GM21723 (cell line): ENCODE results near the gene TADA2A.
A peak's percentile ranks its signal among the peaks of the same experiment; 100 is the strongest.

ENCODE experiments used
- ATAC-seq: cut with Tn5 transposase; IDR thresholded peaks from one replicate; pipeline ENCODE4 v1.9.1; 2021; ENCODE audit warnings: mild to moderate bottlenecking, moderate library complexity; ENCODE audit not compliant: unreplicated experiment

Gene TADA2A

GRCh38 chr17:37406635-37407461 lies at the start of gene TADA2A, which contains the start of gene ACACA:
Gene TADA2A (plus strand): TSS chr17:37406886. CDS start chr17:37411366, 4,480 bp downstream.
Gene ACACA (minus strand): TSS chr17:37406836. CDS start chr17:37406299, 537 bp downstream.
- ATAC-seq = peak; percentile 77

- ATAC-seq = peak; percentile 18
Measured at GRCh38 chr17:37358098-37358829, 48.4 kb upstream of the TADA2A start.

- ATAC-seq = peak; percentile 89
Measured at GRCh38 chr17:37358830-37359681, 47.6 kb upstream of the TADA2A start.

- ATAC-seq = no peak
Measured at GRCh38 chr17:37359682-37360188, 47.0 kb upstream of the TADA2A start.

GRCh38 chr17:37360632-37361031 lies 46.1 kb upstream of the TADA2A start:
- ATAC-seq = no peak

- no peak for ATAC-seq
Measured at GRCh38 chr17:37361543-37361942, 45.1 kb upstream of the TADA2A start.

- no peak for ATAC-seq
Measured at GRCh38 chr17:37365589-37365988, 41.1 kb upstream of the TADA2A start.

- no peak for ATAC-seq
Measured at GRCh38 chr17:37368577-37368976, 38.1 kb upstream of the TADA2A start.

GRCh38 chr17:37373530-37374159 lies 33.0 kb upstream of the TADA2A start:
- ATAC-seq = peak; percentile 60

GRCh38 chr17:37375706-37376105 lies 31.0 kb upstream of the TADA2A start, which contains the start of gene C17orf78:
Gene C17orf78 (plus strand): TSS chr17:37375985. CDS start chr17:37376093, 108 bp downstream.
- no peak for ATAC-seq

- ATAC-seq = no peak
Measured at GRCh38 chr17:37382056-37382455, 24.6 kb upstream of the TADA2A start.

GRCh38 chr17:37384560-37385149 lies 22.0 kb upstream of the TADA2A start:
- ATAC-seq = no peak

- ATAC-seq = no peak
Measured at GRCh38 chr17:37385474-37385990, 21.2 kb upstream of the TADA2A start.

GRCh38 chr17:37386462-37386861 lies 20.2 kb upstream of the TADA2A start:
- ATAC-seq = no peak

- ATAC-seq = no peak
Measured at GRCh38 chr17:37388266-37388665, 18.4 kb upstream of the TADA2A start.

GRCh38 chr17:37389160-37389559 lies 17.5 kb upstream of the TADA2A start:
- no peak for ATAC-seq

- no peak for ATAC-seq
Measured at GRCh38 chr17:37391146-37391545, 15.5 kb upstream of the TADA2A start.

- ATAC-seq = no peak
Measured at GRCh38 chr17:37392024-37392590, 14.6 kb upstream of the TADA2A start.

- ATAC-seq = no peak
Measured at GRCh38 chr17:37393352-37393751, 13.3 kb upstream of the TADA2A start.
